Measurements from ENCODE around the gene LENG8.

- TF ChIP-seq, protein P1, sequence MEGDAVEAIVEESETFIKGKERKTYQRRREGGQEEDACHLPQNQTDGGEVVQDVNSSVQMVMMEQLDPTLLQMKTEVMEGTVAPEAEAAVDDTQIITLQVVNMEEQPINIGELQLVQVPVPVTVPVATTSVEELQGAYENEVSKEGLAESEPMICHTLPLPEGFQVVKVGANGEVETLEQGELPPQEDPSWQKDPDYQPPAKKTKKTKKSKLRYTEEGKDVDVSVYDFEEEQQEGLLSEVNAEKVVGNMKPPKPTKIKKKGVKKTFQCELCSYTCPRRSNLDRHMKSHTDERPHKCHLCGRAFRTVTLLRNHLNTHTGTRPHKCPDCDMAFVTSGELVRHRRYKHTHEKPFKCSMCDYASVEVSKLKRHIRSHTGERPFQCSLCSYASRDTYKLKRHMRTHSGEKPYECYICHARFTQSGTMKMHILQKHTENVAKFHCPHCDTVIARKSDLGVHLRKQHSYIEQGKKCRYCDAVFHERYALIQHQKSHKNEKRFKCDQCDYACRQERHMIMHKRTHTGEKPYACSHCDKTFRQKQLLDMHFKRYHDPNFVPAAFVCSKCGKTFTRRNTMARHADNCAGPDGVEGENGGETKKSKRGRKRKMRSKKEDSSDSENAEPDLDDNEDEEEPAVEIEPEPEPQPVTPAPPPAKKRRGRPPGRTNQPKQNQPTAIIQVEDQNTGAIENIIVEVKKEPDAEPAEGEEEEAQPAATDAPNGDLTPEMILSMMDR (conservative IDR thresholded peaks at IDR 0.05; ENCODE audit: low read depth, low read length), result no peak
- TF ChIP-seq EZH2phosphoT487 (IDR thresholded peaks at IDR 0.05; ENCODE audit: borderline replicate concordance, low read length) (no peak), EZH2 (IDR thresholded peaks at IDR 0.05; ENCODE audit: low read length, unreplicated experiment) (no peak)
Measured at GRCh38 chr19:54459282-54460229, 10.6 kb downstream of the LENG8 start.

Measured in PC-3 (cell line).